ENCODE measurements around the gene CNTFR. TPM values are rescaled to one million over a fixed set of nuclear protein-coding genes. Genes with fewer than 3 reads are reported as not detected.

CNTFR gene
- total RNA-seq, 2 experiments from 2014 or later = not detected

- ChIA-PET CTCF (no interaction called here), POLR2A (no interaction called here)
- H3K36me3 Mint-ChIP-seq (ENCODE audit: low read depth) = no peaks in the 10 kb centered on the region
- no peaks in the 10 kb centered on the region for H3K27me3 Mint-ChIP-seq
- DNase-seq = no peak
- intact Hi-C loops (cut with DNase I, micrococcal nuclease) = loop anchor here in 1 of 2 experiments (5.0 kb wide), 1 partner anchor 84 kb away; no protein-coding TSS in a partner anchor
- no peak overlapping the region for H3K4me3 Mint-ChIP-seq
- H3K4me1 Mint-ChIP-seq = no peaks in the 10 kb centered on the region
- H3K9me3 Mint-ChIP-seq (ENCODE audit: low read depth) = no peaks in the 10 kb centered on the region
- ATAC-seq = no peak
- H3K27ac Mint-ChIP-seq = no peak overlapping the region
Measured at GRCh38 chr9:34507966-34508365, 81.6 kb downstream of the CNTFR start.

DNA sequence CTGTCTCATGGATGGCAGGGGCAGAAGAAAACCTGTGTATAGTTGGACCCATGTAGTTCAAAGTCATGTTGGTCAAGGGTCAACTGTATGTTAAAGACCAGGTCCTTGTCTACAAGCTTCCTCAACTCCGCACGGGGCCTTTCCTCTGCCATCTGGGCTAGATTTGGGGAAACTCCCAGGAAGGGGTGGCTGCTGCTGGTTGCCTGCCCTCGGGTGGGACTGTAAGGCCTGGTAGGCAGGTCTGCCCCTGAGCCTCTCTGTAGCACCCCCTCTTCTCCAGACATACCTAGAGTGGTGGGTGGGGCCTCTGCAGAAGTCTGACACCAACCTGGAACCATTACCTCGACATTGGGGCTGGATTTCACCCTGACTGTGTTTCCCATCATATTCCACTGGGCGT lies 82.0 kb downstream of the CNTFR start:
- H3K4me3 Mint-ChIP-seq = no peak overlapping the region
- H3K36me3 Mint-ChIP-seq (ENCODE audit: low read depth) = no peaks in the 10 kb centered on the region
- H3K27ac Mint-ChIP-seq = no peak overlapping the region
- ChIA-PET POLR2A (no interaction called here), CTCF (interaction anchor here (0.7 kb wide), 1 partner anchor 18 kb away, joined by 4 read pairs; no protein-coding TSS in a partner anchor)
- no peak for DNase-seq
- ATAC-seq = no peak
- intact Hi-C loops (cut with DNase I, micrococcal nuclease) = loop anchor here in 1 of 2 experiments (5.0 kb wide), 1 partner anchor 85 kb away; no protein-coding TSS in a partner anchor
- no peaks in the 10 kb centered on the region for H3K9me3 Mint-ChIP-seq (ENCODE audit: low read depth)
- no peaks in the 10 kb centered on the region for H3K27me3 Mint-ChIP-seq
- no peaks in the 10 kb centered on the region for H3K4me1 Mint-ChIP-seq

DNA sequence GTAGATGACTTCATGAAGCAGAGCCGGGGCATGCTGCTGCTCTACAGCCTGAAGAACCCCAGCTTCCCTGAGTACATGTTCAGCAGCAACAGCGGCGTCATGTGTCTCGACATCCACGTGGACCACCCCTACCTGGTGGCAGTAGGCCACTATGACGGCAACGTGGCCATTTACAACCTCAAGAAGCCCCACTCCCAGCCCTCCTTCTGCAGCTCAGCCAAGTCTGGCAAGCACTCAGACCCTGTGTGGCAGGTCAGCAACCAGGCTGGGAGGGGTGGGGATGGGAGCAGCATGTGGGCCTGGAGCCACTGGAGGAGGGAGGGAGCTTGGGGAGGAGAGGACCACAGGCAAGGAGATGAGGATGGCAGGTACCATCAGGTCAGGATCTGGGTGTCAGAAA lies 82.9 kb downstream of the CNTFR start:
- ATAC-seq (no peak), DNase-seq (no peak)
- Mint-ChIP-seq H3K4me1 (no peaks in the 10 kb centered on the region), H3K4me3 (no peak overlapping the region), H3K27me3 (no peaks in the 10 kb centered on the region), H3K36me3 (ENCODE audit: low read depth) (no peaks in the 10 kb centered on the region), H3K27ac (no peak overlapping the region), H3K9me3 (ENCODE audit: low read depth) (no peaks in the 10 kb centered on the region)
- CTCF ChIA-PET = interaction anchor here (1.3 kb wide), 1 partner anchor 101 kb away, joined by 3 read pairs; no protein-coding TSS in a partner anchor
- POLR2A ChIA-PET = no interaction called here
- intact Hi-C loops (cut with DNase I, micrococcal nuclease) = loop anchor here in 1 of 2 experiments (5.0 kb wide), 1 partner anchor 86 kb away; no protein-coding TSS in a partner anchor

DNA sequence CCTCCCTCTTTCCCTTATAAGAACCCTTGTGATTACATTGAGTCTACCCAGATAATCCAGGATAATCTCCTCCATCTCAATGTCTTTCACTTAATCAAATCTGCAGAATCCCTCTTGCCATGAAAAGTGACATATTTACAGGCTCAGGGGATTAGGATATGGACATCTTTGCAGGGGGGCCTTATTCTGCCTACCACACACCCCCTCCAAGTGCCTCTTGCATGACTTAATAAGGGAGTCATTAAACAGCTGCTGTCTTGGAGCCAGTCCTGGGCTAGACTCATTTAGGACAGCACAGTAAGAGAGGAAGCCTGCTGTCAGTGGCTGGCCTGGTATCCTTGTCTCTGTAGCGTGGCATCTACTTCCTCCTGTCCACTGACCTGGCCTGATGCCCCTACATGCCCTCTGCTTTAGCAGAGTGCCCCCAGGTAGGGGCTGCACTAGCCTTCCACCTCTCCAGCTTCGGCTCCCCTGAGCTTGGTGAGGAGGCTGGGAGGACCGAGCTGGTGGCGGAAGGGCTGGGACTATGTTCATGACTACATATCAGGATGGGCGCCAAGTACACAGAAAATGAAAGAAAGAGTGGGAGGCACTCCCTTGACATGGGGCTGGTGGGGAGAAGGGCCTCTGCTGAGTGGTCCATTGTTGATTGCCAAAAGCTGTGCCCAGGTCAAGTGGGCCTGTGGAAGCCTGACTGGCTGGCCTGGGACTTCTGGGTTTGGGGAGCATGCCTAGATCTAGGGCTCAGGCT lies 84.0 kb downstream of the CNTFR start:
- no peaks in the 10 kb centered on the region for H3K9me3 Mint-ChIP-seq (ENCODE audit: low read depth)
- H3K27me3 Mint-ChIP-seq = no peaks in the 10 kb centered on the region
- ChIA-PET CTCF (interaction anchor here (0.6 to 1.3 kb wide), 5 partner anchors 69 to 702 kb away, joined by 3 to 4 read pairs (median 3); no protein-coding TSS in a partner anchor), POLR2A (no interaction called here)
- H3K27ac Mint-ChIP-seq = no peak overlapping the region
- no peaks in the 10 kb centered on the region for H3K36me3 Mint-ChIP-seq (ENCODE audit: low read depth)
- DNase-seq (no peak), ATAC-seq (no peak)
- peaks cover under 1% of the 10 kb centered on the region for H3K4me1 Mint-ChIP-seq
- intact Hi-C loops (cut with DNase I, micrococcal nuclease) = loop anchor here in 1 of 2 experiments (5.0 kb wide), 1 partner anchor 87 kb away; no protein-coding TSS in a partner anchor
- no peak overlapping the region for H3K4me3 Mint-ChIP-seq

DNA sequence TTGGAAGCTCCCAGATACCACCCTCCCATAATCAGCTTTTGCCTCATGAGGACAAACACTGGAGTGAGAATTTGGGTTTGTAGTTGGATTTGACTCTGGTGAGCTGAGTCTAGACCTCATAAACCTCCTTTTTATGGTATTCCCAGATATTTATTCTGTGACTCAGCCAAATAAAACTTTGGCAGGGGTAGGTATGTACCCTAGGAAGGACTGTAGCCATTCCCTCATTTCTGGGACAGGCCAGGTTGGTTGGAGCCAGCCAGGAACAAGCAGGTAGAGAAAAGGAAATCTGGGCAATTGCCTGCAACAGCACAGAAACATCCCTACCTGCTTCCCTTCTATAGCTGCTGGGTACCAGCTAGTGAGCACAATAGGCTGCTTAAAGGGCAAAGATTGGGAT lies 86.1 kb downstream of the CNTFR start:
- CTCF ChIA-PET = interaction anchor here (0.7 to 1.5 kb wide), 7 partner anchors 40 to 101 kb away, joined by 3 to 5 read pairs (median 3); no protein-coding TSS in a partner anchor
- POLR2A ChIA-PET = no interaction called here
- DNase-seq (no peak), ATAC-seq (no peak)
- Mint-ChIP-seq H3K27me3 (peaks cover 4% of the 10 kb centered on the region), H3K9me3 (ENCODE audit: low read depth) (no peaks in the 10 kb centered on the region), H3K4me1 (peaks cover 14% of the 10 kb centered on the region), H3K4me3 (no peak overlapping the region), H3K36me3 (ENCODE audit: low read depth) (no peaks in the 10 kb centered on the region), H3K27ac (no peak overlapping the region)
- intact Hi-C loops (cut with DNase I, micrococcal nuclease) = loop anchor here (5.0 kb wide), 2 partner anchors 46 to 99 kb away; partner anchors contain the start of genes DNAI1 (in 1 of the 2) and FAM219A (in 1 of the 2)

DNA sequence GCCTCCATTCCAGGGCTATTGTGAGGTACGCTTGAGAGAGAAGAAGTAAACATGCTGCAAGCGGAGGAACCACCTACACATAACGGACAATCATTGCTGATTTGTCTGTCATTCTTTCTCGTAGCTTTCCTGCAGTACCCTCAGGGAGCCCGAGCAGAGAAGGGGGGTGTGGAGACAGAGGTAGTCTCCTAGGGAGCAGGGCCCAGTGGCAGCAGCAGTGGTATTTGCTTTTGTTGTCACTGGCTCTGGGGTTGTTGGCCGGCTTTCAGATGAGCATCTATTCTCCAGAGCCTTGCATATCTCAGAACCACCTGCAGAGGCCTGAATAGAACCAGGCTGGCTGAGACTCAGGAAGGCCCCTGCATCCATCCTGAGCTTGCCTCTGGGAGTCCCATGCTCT lies 86.6 kb downstream of the CNTFR start:
- Mint-ChIP-seq H3K27ac (no peak overlapping the region), H3K4me1 (peaks cover 14% of the 10 kb centered on the region), H3K4me3 (no peak overlapping the region), H3K36me3 (ENCODE audit: low read depth) (no peaks in the 10 kb centered on the region), H3K9me3 (ENCODE audit: low read depth) (no peaks in the 10 kb centered on the region), H3K27me3 (peaks cover 4% of the 10 kb centered on the region)
- ChIA-PET POLR2A (interaction anchor here (0.5 kb wide), 1 partner anchor 451 kb away, joined by 4 read pairs; no protein-coding TSS in a partner anchor), CTCF (interaction anchor here (0.5 to 1.5 kb wide), 6 partner anchors 64 to 523 kb away, joined by 3 read pairs; no protein-coding TSS in a partner anchor)
- intact Hi-C loops (cut with DNase I, micrococcal nuclease) = loop anchor here (5.0 kb wide), 2 partner anchors 46 to 99 kb away; partner anchors contain the start of genes DNAI1 (in 1 of the 2) and FAM219A (in 1 of the 2)
- DNase-seq (no peak), ATAC-seq (no peak)

GRCh38 chr9:34502471-34502870 lies 87.1 kb downstream of the CNTFR start:
- intact Hi-C loops (cut with DNase I, micrococcal nuclease) = loop anchor here (5.0 kb wide), 2 partner anchors 45 to 100 kb away; partner anchors contain the start of genes DNAI1 (in 1 of the 2) and FAM219A (in 1 of the 2)
- DNase-seq (no peak), ATAC-seq (no peak)
- Mint-ChIP-seq H3K4me3 (no peak overlapping the region), H3K36me3 (ENCODE audit: low read depth) (no peaks in the 10 kb centered on the region), H3K4me1 (peaks cover 14% of the 10 kb centered on the region), H3K9me3 (ENCODE audit: low read depth) (no peaks in the 10 kb centered on the region), H3K27me3 (peaks cover 8% of the 10 kb centered on the region), H3K27ac (no peak overlapping the region)
- ChIA-PET CTCF (interaction anchor here (0.5 to 2.9 kb wide), 11 partner anchors 8 to 523 kb away, joined by 3 to 36 read pairs (median 3); no protein-coding TSS in a partner anchor), POLR2A (interaction anchor here (0.5 kb wide), 1 partner anchor 451 kb away, joined by 4 read pairs; no protein-coding TSS in a partner anchor)

GRCh38 chr9:34501889-34502425 lies 87.6 kb downstream of the CNTFR start:
- ChIA-PET CTCF (interaction anchor here (0.8 to 2.9 kb wide), 8 partner anchors 9 to 123 kb away, joined by 3 to 36 read pairs (median 4); no protein-coding TSS in a partner anchor), POLR2A (no interaction called here)
- intact Hi-C loops (cut with DNase I, micrococcal nuclease) = loop anchor here (2.0 to 5.0 kb wide), 4 partner anchors 45 to 173 kb away; partner anchors contain the start of genes DNAI1 (in 1 of the 2), FAM219A (in 1 of the 2), KIF24 (in 1 of the 2) and NUDT2 (in 1 of the 2)
- Mint-ChIP-seq H3K9me3 (ENCODE audit: low read depth) (no peaks in the 10 kb centered on the region), H3K27me3 (peaks cover 9% of the 10 kb centered on the region), H3K36me3 (ENCODE audit: low read depth) (no peaks in the 10 kb centered on the region), H3K27ac (no peak overlapping the region), H3K4me3 (no peak overlapping the region), H3K4me1 (peaks cover 14% of the 10 kb centered on the region)
- DNase-seq = no peak
- no peak for ATAC-seq

Other genes with a start within 250 kb of the CNTFR start
- gene MYORG, start 212.8 kb downstream of the CNTFR start, total RNA-seq = 1 to 10 TPM; 2.2 to 2.3 TPM
- 10 to 100 TPM in 1 of 2 experiments, 1 to 10 TPM in 1; 9.7 to 12.9 TPM for gene FAM219A, start 131.2 kb downstream of the CNTFR start, total RNA-seq
- gene DNAI1, start 130.9 kb downstream of the CNTFR start, total RNA-seq = under 1 TPM in 1 of 2 experiments, not detected in 1; 0.34 TPM
- not detected for gene ENHO, start 66.7 kb downstream of the CNTFR start, total RNA-seq
- gene RPP25L, start 22.4 kb upstream of the CNTFR start, total RNA-seq = 10 to 100 TPM; 29.3 to 35.2 TPM
- 10 to 100 TPM; 65.9 to 68.4 TPM for gene DCTN3, start 30.8 kb upstream of the CNTFR start, total RNA-seq
- gene ARID3C, start 39.3 kb upstream of the CNTFR start, total RNA-seq = under 1 TPM; 0.66 to 0.76 TPM
- gene SIGMAR1, start 48.1 kb upstream of the CNTFR start, total RNA-seq = 10 to 100 TPM; 63.6 to 68.0 TPM
- 10 to 100 TPM; 45.1 to 53.9 TPM for gene GALT, start 57.0 kb upstream of the CNTFR start, total RNA-seq
- gene IL11RA, start 62.5 kb upstream of the CNTFR start, total RNA-seq = 10 to 100 TPM; 18.3 to 21.3 TPM
- under 1 TPM in 1 of 2 experiments, not detected in 1; 0.23 TPM for gene CCL27, start 72.9 kb upstream of the CNTFR start, total RNA-seq
- under 1 TPM; 0.30 to 0.66 TPM for gene CCL19, start 101.6 kb upstream of the CNTFR start, total RNA-seq
- not detected for gene CCL21, start 120.4 kb upstream of the CNTFR start, total RNA-seq

Measured in activated CD4-positive, alpha-beta T cell treated with anti-CD3 and anti-CD28 coated beads for 36 hours (primary cell).